DMS53 treated with DMSO at 0.1 percent for 48 hours (cell line): ENCODE data around the gene HAUS3.

ENCODE experiments used
- DNase-seq: peaks from one replicate; lab custom pipeline; 2025; ENCODE audit not compliant: unreplicated experiment; lab: John Stamatoyannopoulos, UW

Gene HAUS3, protein sequence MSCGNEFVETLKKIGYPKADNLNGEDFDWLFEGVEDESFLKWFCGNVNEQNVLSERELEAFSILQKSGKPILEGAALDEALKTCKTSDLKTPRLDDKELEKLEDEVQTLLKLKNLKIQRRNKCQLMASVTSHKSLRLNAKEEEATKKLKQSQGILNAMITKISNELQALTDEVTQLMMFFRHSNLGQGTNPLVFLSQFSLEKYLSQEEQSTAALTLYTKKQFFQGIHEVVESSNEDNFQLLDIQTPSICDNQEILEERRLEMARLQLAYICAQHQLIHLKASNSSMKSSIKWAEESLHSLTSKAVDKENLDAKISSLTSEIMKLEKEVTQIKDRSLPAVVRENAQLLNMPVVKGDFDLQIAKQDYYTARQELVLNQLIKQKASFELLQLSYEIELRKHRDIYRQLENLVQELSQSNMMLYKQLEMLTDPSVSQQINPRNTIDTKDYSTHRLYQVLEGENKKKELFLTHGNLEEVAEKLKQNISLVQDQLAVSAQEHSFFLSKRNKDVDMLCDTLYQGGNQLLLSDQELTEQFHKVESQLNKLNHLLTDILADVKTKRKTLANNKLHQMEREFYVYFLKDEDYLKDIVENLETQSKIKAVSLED

DNA sequence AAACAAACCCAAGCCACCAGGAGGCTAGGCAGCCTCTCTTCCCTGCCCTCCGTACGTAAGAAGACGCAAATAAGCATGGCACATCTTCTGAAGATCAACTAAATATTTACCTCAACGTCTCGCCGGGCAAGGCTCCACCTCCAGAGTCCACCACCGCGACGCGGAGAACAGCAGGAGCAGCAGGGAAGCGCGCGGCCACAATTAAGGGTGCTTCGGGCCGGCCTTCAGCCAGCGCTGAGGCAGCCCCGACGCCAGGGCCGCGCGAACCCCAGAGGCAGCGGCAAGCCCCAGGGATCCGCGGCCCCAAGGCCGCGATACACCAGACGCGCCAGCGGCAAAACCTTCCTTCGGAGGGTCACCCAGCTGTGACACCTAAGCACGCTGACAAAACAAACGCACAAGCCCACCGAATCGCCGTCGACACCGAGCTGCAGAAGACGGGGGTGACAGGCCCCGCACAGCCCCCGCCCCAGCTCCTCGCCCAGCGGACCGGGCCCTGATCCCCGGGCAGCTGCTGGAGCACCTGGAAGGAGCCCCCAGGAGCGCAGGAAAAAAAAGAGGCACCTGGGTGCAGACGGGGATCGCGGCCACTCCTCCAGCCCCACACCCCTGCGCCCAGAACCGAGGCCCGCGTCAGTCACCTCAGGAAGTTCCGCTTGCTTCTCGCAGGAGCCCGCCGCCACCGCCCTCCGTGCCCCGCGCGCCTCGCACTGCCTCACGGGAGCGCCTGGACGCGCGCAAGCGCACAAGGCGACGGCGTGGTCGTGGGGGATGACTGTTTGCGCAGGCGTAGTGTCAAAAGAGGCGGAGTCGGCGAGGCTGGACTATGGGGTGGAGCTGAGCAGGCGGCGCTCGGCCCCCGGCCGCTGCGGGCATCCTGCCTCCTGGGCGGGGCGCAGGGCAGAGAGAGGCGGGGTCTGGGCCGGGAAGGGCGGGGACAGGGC, at the start of gene HAUS3, which contains the start of gene POLN:
Gene HAUS3, minus strand, starts transcription at position 712 of the 944 bp plus-strand sequence. CDS start 1,175 bp downstream, outside the sequence.
Gene POLN, minus strand, starts transcription at position 712 of the 944 bp plus-strand sequence. CDS start 12,890 bp downstream, outside the sequence.
- DNase-seq, result peak; percentile 98

DNA sequence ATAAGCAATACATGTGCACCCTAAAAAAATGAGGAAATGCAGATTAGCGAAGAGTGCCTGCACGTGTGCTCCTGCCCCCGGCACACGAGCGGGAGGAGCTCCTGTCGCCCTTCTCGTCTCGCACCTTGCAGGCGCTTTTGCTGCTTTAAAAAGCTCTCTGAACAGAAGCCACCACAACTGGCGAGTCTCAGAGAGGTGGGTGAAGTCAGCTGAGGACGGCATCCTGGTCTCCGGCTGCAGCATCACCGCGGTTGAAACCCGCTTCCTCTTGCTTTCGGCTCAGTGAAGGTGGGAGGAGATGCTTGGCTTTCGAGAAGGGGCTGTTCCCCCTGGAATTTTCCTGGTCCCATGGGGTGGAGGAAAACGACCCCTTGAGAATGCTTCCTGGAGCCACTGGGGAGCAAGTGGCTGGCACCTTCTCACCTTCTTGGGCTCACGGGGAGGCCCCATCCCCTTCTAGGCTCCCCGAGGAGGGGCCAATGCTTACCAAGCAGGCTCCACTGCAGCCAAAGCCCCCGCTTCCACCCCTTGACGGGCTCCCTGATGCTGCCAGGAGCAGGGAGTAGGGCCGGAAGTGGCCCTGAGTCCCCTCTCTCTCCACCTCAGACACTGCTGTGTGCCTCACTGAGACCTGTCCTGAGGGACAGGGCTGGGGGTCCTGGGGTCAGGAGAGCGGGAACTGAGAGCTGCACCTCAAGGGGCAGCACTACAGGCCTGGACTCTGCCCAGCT, 49.2 kb upstream of the HAUS3 start:
- DNase-seq, result no peak

DNA sequence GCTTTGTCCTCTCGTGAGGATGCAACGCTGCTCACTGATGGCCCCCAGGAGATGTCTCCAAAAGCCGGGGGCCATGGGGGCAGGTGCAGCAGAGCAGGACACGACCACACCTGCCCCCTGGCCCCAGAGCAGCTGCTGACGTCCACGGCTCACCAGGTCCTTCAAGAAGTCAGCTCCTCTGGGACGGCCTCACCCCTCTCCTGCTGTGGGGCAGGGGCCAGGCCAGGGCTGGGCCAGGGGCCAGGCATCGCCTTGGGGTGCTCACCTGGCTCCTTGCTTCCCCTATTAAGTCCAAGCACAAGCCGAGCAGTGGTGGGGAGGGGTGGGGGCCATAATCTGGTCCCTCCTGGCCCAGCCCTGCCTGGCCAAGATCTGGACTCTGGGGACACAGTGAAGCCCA, 48.6 kb upstream of the HAUS3 start:
- no peak for DNase-seq

DNA sequence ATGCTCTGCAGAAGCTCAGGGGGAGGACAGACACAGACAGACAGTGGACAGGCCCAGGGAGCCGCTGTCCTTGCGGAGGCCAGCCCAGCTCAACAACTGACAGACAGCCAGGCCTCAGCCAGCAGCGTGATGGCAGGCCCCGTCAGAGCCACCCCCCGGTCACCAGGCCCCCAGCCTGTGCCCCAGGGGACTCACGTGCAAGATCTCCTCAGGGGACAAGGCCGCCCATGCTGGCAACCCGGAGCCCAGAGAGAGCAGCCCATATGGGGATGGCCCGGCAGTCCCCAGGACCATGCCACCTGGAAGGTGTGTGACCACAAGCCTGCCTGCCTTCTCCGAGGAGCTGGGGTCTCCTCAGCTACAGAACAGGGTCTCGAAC, 48.0 kb upstream of the HAUS3 start:
- no peak for DNase-seq

DNA sequence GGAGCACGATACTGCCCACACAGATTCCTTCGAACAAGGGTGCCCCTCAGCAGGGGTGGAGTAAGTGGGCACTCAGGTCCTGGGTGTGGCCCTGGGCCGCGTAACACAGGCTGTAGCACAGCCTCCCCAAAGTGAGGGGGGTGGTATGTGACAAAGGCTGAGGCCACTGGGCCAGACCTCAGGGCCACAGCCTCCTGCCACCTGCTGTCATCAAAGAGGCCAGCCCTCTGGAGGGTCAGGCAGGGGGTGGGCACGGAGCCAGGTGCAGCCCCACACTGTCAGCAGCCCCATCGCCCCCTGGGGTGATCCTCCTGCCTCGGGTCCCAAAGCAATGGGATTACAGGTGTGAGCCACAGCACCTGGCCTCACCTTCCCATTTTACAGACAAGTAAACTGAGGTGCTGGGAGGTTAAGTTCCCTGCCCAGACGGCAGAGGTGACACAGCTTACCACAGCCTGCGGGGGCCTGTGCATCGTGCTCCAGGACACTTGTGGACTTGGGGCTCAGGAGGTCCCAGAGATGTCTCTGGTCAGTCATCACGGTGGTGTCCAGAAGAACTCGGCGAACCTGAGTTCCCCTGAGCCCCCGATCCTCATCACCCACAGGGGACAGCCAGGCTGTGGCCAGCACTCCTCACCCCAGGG, 47.5 kb upstream of the HAUS3 start:
- DNase-seq, result no peak

DNA sequence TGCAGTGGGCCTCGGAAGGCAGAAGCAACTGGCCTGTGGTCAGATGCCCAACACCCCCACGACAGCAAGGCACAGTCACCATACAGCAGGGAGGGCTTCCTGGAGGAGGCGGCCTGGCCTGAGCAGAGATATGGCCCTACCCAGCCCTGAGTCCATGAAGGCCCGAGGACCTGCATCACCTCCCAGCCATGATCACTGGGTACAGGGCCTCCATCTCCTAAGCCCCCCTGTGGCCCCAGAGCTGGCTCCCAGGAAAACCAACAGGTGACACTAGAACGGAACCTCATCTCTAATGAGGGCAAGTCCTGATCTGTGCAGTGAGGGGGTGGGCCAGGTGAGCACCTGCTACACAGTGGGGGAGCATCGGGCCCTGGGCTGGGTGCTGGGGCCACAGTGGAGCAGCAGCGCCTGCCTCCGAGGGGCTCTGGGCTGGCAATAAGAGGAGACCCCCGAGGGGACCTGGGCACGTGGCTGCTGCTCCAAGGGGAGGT, 46.2 kb upstream of the HAUS3 start:
- no peak for DNase-seq

DNA sequence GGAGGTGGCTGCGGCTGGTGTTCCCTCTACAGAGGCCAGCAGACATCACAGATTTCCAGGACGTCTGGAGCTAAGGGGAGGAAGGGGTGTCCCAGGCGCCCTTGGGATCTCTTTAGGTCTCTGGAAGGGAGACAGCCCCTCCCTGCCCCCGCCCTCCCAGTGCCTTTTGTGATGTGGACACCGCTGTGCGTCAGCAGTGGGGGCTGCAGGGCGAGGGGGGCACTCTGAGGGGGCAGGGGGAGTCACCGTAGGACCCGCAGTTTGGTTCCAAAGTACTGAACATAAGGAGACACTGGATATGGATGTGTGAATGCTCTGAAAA, 45.6 kb upstream of the HAUS3 start:
- no peak for DNase-seq

DNA sequence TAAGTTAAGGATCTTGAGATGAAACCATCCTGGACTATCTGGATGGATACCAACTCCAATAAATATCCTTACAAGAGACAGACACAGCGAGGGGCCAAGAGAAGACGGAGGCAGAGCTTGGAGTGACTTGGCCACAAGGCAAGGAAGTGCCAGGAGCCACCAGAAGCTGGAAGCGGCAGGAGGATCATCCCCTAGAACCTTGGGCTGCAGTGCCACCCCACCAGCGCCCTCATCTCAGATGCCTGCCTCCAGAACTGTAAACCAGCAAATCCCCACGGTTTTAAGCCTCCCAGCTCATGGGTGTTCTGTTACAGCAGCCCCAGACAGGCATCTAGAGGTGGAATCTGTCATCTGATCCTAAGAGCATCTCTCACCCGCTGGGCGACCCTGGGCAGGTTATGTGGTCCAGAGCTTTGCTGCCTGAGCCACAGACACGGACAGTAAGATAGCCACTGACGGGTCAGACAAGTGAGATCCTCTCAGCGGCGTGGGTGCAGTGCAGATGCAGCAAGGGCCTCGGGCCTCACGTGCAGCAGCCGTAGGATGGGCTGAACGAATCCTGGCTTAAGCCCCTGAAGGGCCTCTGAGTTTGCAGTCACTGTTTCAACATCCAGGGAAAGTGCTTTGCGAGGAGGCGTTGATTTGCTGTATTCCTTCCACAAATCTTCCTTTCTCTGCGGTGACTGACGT, 45.1 kb upstream of the HAUS3 start:
- DNase-seq, result no peak

DNA sequence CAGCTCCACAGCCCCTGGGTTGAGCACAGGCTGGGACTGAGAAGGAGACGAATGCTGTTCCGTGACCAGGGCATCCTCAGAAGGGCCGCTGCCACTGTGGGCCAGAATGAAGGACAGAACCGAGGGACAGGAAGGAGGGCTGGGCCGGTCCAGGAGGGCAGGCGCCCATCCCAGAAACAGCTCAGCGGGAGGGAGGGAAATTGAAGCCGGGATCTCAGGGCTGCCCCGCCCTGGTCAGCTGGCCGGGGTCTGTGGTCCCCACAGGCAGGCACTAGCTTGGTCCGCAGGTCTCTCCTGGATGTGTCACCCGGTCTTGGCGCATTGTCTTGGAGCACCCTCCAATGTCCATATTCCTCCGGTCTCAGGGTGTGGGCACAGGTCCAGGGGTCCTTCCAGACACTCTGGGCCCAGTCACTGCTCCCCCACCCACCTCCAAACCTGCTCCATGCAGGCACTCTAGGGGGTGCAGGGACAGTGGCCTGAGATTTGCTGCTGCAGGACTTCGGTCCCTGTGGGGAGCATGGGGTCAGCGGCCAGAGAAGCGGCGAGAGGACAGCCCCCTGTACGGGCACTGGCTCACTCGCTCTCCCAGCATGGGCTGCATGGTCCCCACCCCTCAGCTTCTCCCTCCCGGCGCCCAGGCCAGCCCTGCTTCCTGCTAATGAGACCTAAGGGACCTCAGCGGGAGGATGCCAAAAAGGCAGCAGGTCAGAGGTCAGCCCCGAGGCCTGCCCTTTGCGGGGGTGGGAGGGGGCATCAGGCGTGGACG, 43.9 kb upstream of the HAUS3 start:
- DNase-seq, result no peak

DNA sequence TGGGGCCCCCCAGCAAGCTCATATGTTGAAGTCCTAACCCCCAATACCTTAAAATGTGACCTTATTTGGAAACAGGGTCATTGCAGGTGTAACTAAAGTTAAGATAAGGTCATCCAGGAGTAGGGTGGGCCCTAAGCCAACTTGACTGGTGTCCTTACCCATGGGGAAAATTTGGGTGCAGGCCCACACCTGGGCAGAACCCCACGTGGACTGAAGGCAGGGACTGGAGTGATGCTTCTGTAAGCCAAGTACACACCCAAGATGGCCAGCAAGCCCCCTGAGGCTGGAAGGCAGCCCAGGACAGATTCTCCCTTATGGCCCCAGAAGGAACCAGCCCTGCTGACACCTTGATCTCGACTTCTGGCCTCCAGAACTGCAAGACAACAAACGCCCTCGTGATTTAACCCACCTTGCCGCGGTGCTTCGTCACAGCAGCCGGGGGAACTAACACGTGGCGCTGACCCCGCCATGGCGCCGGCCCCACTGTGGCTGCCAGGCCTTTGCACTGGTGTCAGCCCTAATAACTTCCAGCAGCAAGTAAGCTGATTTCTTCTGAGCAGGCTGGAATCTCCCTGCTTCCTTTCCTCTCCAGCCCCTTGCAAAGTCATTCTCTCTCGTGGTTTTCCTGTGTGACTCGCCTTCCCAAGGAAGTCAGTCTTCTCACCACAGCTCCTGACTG, 43.2 kb upstream of the HAUS3 start:
- DNase-seq, result no peak

DNA sequence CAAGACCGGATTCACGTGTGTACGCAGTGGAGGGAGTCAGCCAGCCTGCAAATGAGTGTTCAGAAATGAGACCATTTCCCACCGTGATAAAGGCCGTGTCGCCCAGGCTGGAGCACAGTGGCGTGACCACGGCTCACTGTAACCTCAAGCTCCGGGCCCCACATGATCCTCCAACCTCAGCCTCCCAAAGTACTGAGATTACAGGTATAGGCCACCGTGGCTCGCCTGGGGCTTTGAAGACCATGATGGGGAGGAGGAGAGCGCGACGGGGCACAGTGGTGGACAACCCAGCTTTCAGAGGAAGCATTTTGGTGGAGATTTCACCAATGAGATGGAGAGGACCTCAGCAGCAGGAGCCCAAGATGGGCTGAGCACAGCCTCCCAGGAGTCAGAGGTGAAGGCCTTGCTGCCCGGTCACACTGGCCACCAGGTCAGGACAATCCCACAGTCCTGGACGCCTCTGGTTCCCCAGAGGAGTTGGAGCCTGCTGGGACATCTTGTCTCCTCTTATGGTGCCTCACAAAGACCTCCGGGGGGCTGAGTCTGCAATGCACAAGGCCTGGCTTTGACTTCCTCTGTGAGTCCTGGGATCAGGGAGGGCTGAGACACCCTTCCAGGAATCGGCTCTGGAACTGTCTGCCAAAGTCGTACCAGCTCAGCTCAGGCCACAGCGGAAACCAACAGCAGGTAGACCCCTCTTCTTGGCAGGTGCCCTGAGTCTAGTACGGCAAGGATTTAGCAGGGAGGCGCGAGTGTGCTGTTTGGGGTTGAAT, 42.4 kb upstream of the HAUS3 start:
- no peak for DNase-seq

DNA sequence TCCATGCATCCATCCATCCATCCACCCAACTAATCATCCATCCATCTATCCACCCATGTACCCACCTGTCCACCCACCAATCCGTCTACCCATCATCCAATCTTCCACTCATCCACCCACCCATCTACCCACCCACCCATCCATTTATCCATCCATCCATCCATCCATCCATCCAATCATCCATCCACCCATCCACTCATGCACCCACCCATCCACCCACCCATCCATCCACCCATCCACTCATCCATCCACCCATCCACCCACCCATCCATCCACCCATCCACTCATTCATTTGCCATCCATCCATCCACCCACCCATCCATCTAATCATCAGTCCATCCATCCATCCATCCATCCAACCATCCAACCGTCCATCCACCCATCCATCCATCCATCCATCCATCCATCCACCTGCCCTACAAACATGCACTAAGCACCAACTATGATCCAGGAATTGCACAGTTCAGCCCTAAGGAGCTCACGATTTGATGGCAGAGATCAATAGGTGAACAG, 41.3 kb upstream of the HAUS3 start:
- no peak for DNase-seq

DNA sequence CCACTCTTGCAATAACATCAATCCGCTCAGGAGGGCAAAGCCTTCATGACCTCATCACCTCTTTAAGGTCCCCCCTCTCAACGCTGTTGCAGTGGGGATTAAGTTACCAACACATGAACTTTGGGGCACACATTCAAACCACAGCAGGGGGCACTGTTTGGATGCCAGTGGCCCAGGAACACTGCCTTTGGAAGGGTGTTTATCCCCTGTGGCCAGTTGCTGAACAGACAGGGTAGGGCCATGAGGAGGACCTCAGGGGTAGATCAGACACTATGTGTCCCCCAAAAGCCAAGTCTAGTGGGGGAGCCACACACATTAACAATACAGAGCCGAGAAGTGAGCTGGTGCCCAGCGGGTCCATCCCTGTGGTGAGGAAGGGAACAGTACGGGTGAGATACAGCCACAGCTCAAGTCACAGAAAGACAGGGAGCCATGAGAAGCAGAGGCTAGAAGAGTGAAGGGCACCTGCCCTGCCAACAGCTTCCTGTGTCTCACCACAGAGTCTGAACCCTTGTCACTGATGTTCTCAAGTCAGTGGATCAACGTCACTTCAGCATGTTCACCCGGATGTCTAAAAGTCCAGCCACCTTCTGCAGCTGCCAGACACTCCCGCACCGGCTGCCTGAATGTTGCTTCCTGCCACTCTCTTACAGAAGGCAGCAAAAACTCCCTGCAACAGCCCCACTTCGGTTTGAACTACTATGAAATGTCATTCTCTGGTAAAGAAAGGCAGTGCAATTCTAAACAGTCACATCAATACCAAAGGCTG, 39.8 kb upstream of the HAUS3 start:
- DNase-seq, result peak; percentile 9

DNA sequence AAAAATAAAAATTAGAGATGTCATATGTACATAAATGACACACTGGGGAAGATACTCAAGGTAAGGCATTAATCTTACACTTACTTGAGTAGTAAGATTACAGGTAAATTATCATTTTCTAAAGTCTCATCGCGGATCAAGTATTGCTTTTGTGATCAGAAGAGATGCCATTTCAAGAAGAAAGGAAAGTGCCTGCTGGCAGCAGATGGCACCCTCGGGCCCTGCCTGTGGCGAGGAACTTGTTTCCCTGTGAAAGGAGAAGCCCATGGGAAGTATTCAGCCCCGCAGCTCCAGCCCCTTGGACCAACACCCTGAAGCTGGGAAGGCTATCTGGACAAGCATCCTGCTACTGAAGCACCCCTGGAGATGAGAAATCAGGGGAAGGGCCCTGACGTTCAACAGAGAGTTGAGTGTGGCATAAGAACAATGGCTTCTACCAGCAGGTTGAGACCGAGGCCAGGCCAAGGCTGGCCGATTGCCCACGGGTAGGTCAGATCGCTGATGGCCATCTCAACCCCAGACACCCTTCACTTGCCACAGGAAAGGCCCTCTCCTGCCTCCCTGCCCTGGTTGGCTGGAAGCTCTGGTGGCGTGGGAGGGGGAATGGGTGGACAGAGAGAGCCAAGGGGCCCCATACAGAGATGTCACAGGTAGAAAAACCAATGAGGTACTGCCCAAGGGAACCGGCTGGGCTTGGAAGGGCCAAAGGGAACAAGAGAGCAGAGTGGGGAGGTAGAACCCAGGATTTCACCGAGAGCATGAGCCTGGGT, 38.8 kb upstream of the HAUS3 start:
- DNase-seq, result peak; percentile 21

DNA sequence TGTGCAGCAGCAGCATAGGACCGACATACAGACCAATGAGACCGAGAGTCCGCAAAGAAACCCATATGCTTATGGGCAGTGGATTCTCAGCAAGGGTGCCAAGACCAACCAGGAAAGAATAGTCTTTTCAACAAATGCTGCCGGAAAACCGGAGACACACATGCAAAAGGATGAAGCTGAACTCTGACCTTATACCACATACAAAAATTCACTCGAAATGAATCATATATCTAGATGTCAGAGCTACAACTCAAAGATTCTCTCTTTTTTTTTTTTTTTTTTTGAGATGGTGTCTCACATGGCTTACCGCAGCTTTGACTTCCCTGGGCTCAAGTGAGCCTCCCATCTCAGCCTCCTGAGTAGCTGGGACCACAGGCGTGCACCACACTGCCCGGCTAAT, 36.0 kb upstream of the HAUS3 start:
- DNase-seq, result no peak
